ENCODE data around the gene VCL. TPM values are rescaled to one million over a fixed set of nuclear protein-coding genes. Genes with fewer than 3 reads are reported as not detected.

Gene VCL
- total and polyA plus RNA-seq, 9 of the 15 experiments (the other 6 are each of a cell fraction or from before 2014, with no cell fraction given): 29.8 to 186 (median 76.4) TPM

- TF ChIP-seq MEF2D (tag; conservative IDR thresholded peaks at IDR 0.05; ENCODE audit: low read depth) (peak; percentile 88), ELF2 (CRISPR knock-in tag; IDR thresholded peaks at IDR 0.05) (0 out of 2 replicates have a peak, but pooled peaks have one; percentile 23), ZNF583 (CRISPR knock-in tag; IDR thresholded peaks at IDR 0.05) (no peak), NCOR1 (IDR thresholded peaks at IDR 0.05) (peak; percentile 92), CHD2 (IDR thresholded peaks at IDR 0.05; ENCODE audit: low read depth, low read length) (0 out of 2 replicates have a peak, but pooled peaks have one; percentile 11), GATA2 (CRISPR knock-in tag; IDR thresholded peaks at IDR 0.05) (peak; percentile 80), MYC (IDR thresholded peaks at IDR 0.05; ENCODE audit: low read depth, low read length) (peak; percentile 63), MYC (CRISPR knock-in tag; IDR thresholded peaks at IDR 0.05; ENCODE audit: borderline replicate concordance, low read depth) (no peak), CBFA2T2 (conservative IDR thresholded peaks at IDR 0.05) (peak; percentile 87), CCNT2 (IDR thresholded peaks at IDR 0.05; ENCODE audit: borderline replicate concordance, extremely low read depth, insufficient read length, low read depth, low read length) (peak; percentile 70), ZEB2 (IDR thresholded peaks at IDR 0.05) (peak; percentile 89), KLF16 (IDR thresholded peaks at IDR 0.05) (peak; percentile 82), MAFG (tag; conservative IDR thresholded peaks at IDR 0.05) (peak; percentile 22), SMARCC2 (IDR thresholded peaks at IDR 0.05; ENCODE audit: low read depth) (peak; percentile 84), ZNF561 (CRISPR knock-in tag; conservative IDR thresholded peaks at IDR 0.05) (no peak), KDM5B (IDR thresholded peaks at IDR 0.05; ENCODE audit: insufficient replicate concordance, low read depth, low read length) (peak; percentile 58), RCOR1 (IDR thresholded peaks at IDR 0.05; ENCODE audit: borderline replicate concordance in 1 of 2, low read depth in 2 of 2, low read length in 2 of 2) (peak; percentile 87 to 98), U2AF1 (optimal IDR thresholded peaks at IDR 0.05; ENCODE audit: low read depth, low read length) (no peak), TBL1XR1 (IDR thresholded peaks at IDR 0.05; ENCODE audit: low read length in 2 of 2) (peak; percentile 71 to 97; a peak in 3 of 4 replicates), NCOA1 (IDR thresholded peaks at IDR 0.05; ENCODE audit: low read depth) (peak; percentile 83; the same call in 1 of the 2 replicates), ZFP36 (IDR thresholded peaks at IDR 0.05; ENCODE audit: low read depth, low read length, partially characterized antibody) (peak; percentile 16), ETV6 (IDR thresholded peaks at IDR 0.05; ENCODE audit: borderline replicate concordance in 1 of 2, low read depth in 2 of 2, low read length in 1 of 2) (no peak; a peak in 2 of 4 replicates), ETV6 (CRISPR knock-in tag; IDR thresholded peaks at IDR 0.05; ENCODE audit: borderline replicate concordance) (no peak), TRIM24 (IDR thresholded peaks at IDR 0.05) (peak; percentile 63 to 80), TBP (optimal IDR thresholded peaks at IDR 0.05; ENCODE audit: low read depth, low read length) (peak; percentile 47), ZNF639 (CRISPR knock-in tag; conservative IDR thresholded peaks at IDR 0.05 in 1 of 2, IDR thresholded peaks at IDR 0.05 in 1 of 2) (0 out of 4 replicates have a peak, but pooled peaks of 1 of the 2 experiments have one; percentile 43), ETV1 (tag; conservative IDR thresholded peaks at IDR 0.05; ENCODE audit: low read depth) (peak; percentile 99), ZSCAN32 (CRISPR knock-in tag; IDR thresholded peaks at IDR 0.05) (no peak), STAT5B (CRISPR knock-in tag; IDR thresholded peaks at IDR 0.05) (no peak), MBD2 (IDR thresholded peaks at IDR 0.05; ENCODE audit: borderline replicate concordance, low read depth) (peak; percentile 80; the same call in 1 of the 2 replicates)
These were observed 41.2 kb upstream of the VCL start (continued) for GRCh38 chr10:73956476-73957359.

Measured in K562 (cell line).